H7 (cell line): ENCODE results near the gene TMEM145. TPM values are rescaled to one million over a fixed set of nuclear protein-coding genes. Genes with fewer than 3 reads are reported as not detected.
A peak's percentile ranks its signal among the peaks of the same experiment; 100 is the strongest.

ENCODE experiments used
- DNase-seq: peaks from one replicate; pipeline ENCODE4 v3.0.0; 2012
- H3K27me3 ChIP-seq: 2 replicates; pipeline ENCODE4 v1.6.0; 2011; ENCODE audit warnings: mild to moderate bottlenecking, low read length; ENCODE audit not compliant: control insufficient read depth, insufficient read depth
- H3K36me3 ChIP-seq: replicated peaks from 2 replicates; pipeline ENCODE4 v1.5.1; 2011; ENCODE audit warnings: low read length; ENCODE audit not compliant: control insufficient read depth, insufficient read depth
- H3K4me3 ChIP-seq: 2 replicates; pipeline ENCODE4 v1.5.1; 2011; ENCODE audit warnings: low read depth, mild to moderate bottlenecking, control low read depth, low read length, moderate library complexity; ENCODE audit not compliant: insufficient read depth
- total RNA-seq: library from RNA; depleted of rRNA; stranded (reverse); fragments of >200 nt; shearing (Covaris generic); gene quantifications from 2 replicates; pipeline ENCODE4 v1.2.3, GENCODE V29; 2014

Gene TMEM145
- total RNA-seq, 1 experiment from 2014 or later = 0.38 TPM

- no peaks in the 10 kb centered on the region for H3K27me3 ChIP-seq
- no peak overlapping the region for H3K4me3 ChIP-seq
- no peaks in the 10 kb centered on the region for H3K36me3 ChIP-seq
- peak; percentile 90 for DNase-seq
These were observed 6.5 kb upstream of the TMEM145 start for GRCh38 chr19:42306646-42307045.

GRCh38 chr19:42309686-42310085 is 3.4 kb upstream of the TMEM145 start:
- no peaks in the 10 kb centered on the region for H3K36me3 ChIP-seq
- H3K4me3 ChIP-seq = no peak overlapping the region
- peaks cover 17% of the 10 kb centered on the region for H3K27me3 ChIP-seq
- DNase-seq = no peak

GRCh38 chr19:42311657-42312056 is 1.5 kb upstream of the TMEM145 start:
- peak; percentile 74 for DNase-seq
- peaks cover 21% of the 10 kb centered on the region for H3K27me3 ChIP-seq
- H3K36me3 ChIP-seq = no peaks in the 10 kb centered on the region
- H3K4me3 ChIP-seq = no peak overlapping the region

- no peaks in the 10 kb centered on the region for H3K36me3 ChIP-seq
- H3K27me3 ChIP-seq = peaks cover 21% of the 10 kb centered on the region
- no peak overlapping the region for H3K4me3 ChIP-seq
- no peak for DNase-seq
These were observed 739 bp upstream of the TMEM145 start for GRCh38 chr19:42312370-42312769.

GRCh38 chr19:42313840-42314755 is 989 bp downstream of the TMEM145 start:
- Histone ChIP-seq H3K27me3 (peaks cover 21% of the 10 kb centered on the region), H3K36me3 (no peaks in the 10 kb centered on the region), H3K4me3 (peak overlapping the region; percentile 56)
- DNase-seq = peak; percentile 54

- no peak overlapping the region for H3K4me3 ChIP-seq
- H3K36me3 ChIP-seq = no peaks in the 10 kb centered on the region
- peaks cover 21% of the 10 kb centered on the region for H3K27me3 ChIP-seq
- no peak for DNase-seq
These were observed 1.9 kb downstream of the TMEM145 start for GRCh38 chr19:42315024-42315423.

GRCh38 chr19:42316223-42317211 is 3.4 kb downstream of the TMEM145 start:
- H3K36me3 ChIP-seq = no peaks in the 10 kb centered on the region
- DNase-seq = peak; percentile 63
- peaks cover 21% of the 10 kb centered on the region for H3K27me3 ChIP-seq
- no peak overlapping the region for H3K4me3 ChIP-seq

- Histone ChIP-seq H3K27me3 (peaks cover 24% of the 10 kb centered on the region), H3K36me3 (no peaks in the 10 kb centered on the region), H3K4me3 (no peak overlapping the region)
- DNase-seq = peak; percentile 51
These were observed 4.4 kb downstream of the TMEM145 start for GRCh38 chr19:42317535-42317934.

- Histone ChIP-seq H3K36me3 (no peaks in the 10 kb centered on the region), H3K27me3 (peaks cover 28% of the 10 kb centered on the region), H3K4me3 (no peak overlapping the region)
- DNase-seq = no peak
These were observed 9.2 kb downstream of the TMEM145 start for GRCh38 chr19:42322305-42322704.

GRCh38 chr19:42323473-42323851 is 10.4 kb downstream of the TMEM145 start:
- peaks cover 28% of the 10 kb centered on the region for H3K27me3 ChIP-seq
- no peaks in the 10 kb centered on the region for H3K36me3 ChIP-seq
- peak overlapping the region; percentile 47 for H3K4me3 ChIP-seq
- DNase-seq = peak; percentile 88

GRCh38 chr19:42323852-42324654 is 10.9 kb downstream of the TMEM145 start:
- no peaks in the 10 kb centered on the region for H3K36me3 ChIP-seq
- peaks cover 28% of the 10 kb centered on the region for H3K27me3 ChIP-seq
- peak overlapping the region; percentile 47 for H3K4me3 ChIP-seq
- DNase-seq = peak; percentile 87

- Histone ChIP-seq H3K4me3 (peak overlapping the region; percentile 47), H3K27me3 (peaks cover 28% of the 10 kb centered on the region), H3K36me3 (no peaks in the 10 kb centered on the region)
- DNase-seq = no peak
These were observed 11.7 kb downstream of the TMEM145 start for GRCh38 chr19:42324655-42325307.

- Histone ChIP-seq H3K4me3 (peak within 1 kb of the TSS; percentile 86), H3K36me3 (no peaks in the 10 kb centered on the region), H3K27me3 (peaks cover 28% of the 10 kb centered on the region)
- DNase-seq = peak; percentile 99
These were observed 12.3 kb downstream of the TMEM145 start, which contains the start of gene MEGF8 for GRCh38 chr19:42325308-42325895. Gene MEGF8 (plus strand): TSS chr19:42325635. CDS start chr19:42326244, 609 bp downstream.
